Mesendoderm (in vitro differentiated cells): ENCODE data around the gene RASIP1.
"Not testable (repeated sequence)": the region's sequence is repeated elsewhere in the genome, so short reads cannot be mapped to it uniquely, and the experiment has no call there.

ENCODE experiments used
- DNase-seq: peaks from one replicate; pipeline ENCODE4 v3.0.0; 2013
- H2AK5ac ChIP-seq: 2 replicates; pipeline ENCODE4 v1.6.1; 2013; ENCODE audit warnings: low read length, inconsistent platforms
- H2BK120ac ChIP-seq: 2 replicates; pipeline ENCODE4 v1.6.1; 2013; ENCODE audit warnings: low read depth, mild to moderate bottlenecking, low read length, moderate library complexity, mixed read lengths
- H2BK15ac ChIP-seq: replicated peaks from 2 replicates; pipeline ENCODE4 v1.6.1; 2013; ENCODE audit warnings: low read depth, mild to moderate bottlenecking, moderate library complexity
- H2BK5ac ChIP-seq: 2 replicates; pipeline ENCODE4 v1.6.1; 2013; ENCODE audit warnings: low read length, inconsistent platforms
- H3K18ac ChIP-seq: 2 replicates; pipeline ENCODE4 v1.6.1; 2013; ENCODE audit warnings: mild to moderate bottlenecking, low read length, mixed read lengths
- H3K23ac ChIP-seq: one replicate; pipeline ENCODE4 v1.6.1; 2013; ENCODE audit warnings: low read length
- H3K27ac ChIP-seq: 2 replicates; pipeline ENCODE4 v1.5.1; 2013; ENCODE audit warnings: low read depth, mild to moderate bottlenecking, inconsistent platforms, low read length, moderate library complexity
- H3K27me3 ChIP-seq: 2 replicates; pipeline ENCODE4 v1.6.1; 2013; ENCODE audit warnings: low read length, control low read depth, mild to moderate bottlenecking, inconsistent platforms; ENCODE audit not compliant: insufficient read depth, poor library complexity
- H3K36me3 ChIP-seq: 2 replicates; pipeline ENCODE4 v1.6.1; 2013; ENCODE audit warnings: low read length, inconsistent platforms; ENCODE audit not compliant: control insufficient read depth, insufficient read depth
- H3K4ac ChIP-seq: one replicate; pipeline ENCODE4 v1.6.1; 2013; ENCODE audit warnings: low read depth, mild to moderate bottlenecking, low read length, moderate library complexity
- H3K4me1 ChIP-seq: 2 replicates; pipeline ENCODE4 v1.6.1; 2013; ENCODE audit warnings: low read depth, low read length, inconsistent platforms; ENCODE audit not compliant: control insufficient read depth
- H3K4me2 ChIP-seq: 2 replicates; pipeline ENCODE4 v1.6.1; 2013; ENCODE audit warnings: low read length
- H3K4me3 ChIP-seq: 2 replicates; pipeline ENCODE4 v1.5.1; 2013; ENCODE audit warnings: mild to moderate bottlenecking, low read length
- H3K56ac ChIP-seq: one replicate; pipeline ENCODE4 v1.6.1; 2013; ENCODE audit warnings: low read length
- H3K79me1 ChIP-seq: 2 replicates; pipeline ENCODE4 v1.6.1; 2013; ENCODE audit warnings: low read length, inconsistent platforms
- H3K79me2 ChIP-seq: 2 replicates; pipeline ENCODE4 v1.6.1; 2013; ENCODE audit warnings: mild to moderate bottlenecking, low read length; ENCODE audit not compliant: control insufficient read depth, insufficient read depth
- H3K9ac ChIP-seq: 2 replicates; pipeline ENCODE4 v1.6.1; 2013; ENCODE audit warnings: low read length, inconsistent platforms
- H4K5ac ChIP-seq: one replicate; pipeline ENCODE4 v1.6.1; 2013; ENCODE audit warnings: low read length
- H4K8ac ChIP-seq: one replicate; pipeline ENCODE4 v1.6.1; 2013; ENCODE audit warnings: low read depth, mild to moderate bottlenecking, control low read depth, low read length, moderate library complexity
- WGBS: extraction: QIAGEN DNeasy Blood & Tissue Kit; methylation state at CpG from one replicate; pipeline ENCODE4 v1.1.7; 2013; ENCODE audit warnings: low lambda C conversion rate, missing lambda C conversion rate; ENCODE audit not compliant: insufficient coverage; ENCODE audit errors: extremely low coverage; 5-methylcytosine and 5-hydroxymethylcytosine counted together

Gene RASIP1

GRCh38 chr19:48720613-48721296 lies 19.7 kb downstream of the RASIP1 start:
- no CpG with 5 or more reads among the region's 42 CpGs for WGBS
- H3K4me1 ChIP-seq = peaks cover 4% of the 10 kb centered on the region

GRCh38 chr19:48720251-48720612 lies 20.2 kb downstream of the RASIP1 start:
- Histone ChIP-seq H2BK5ac (no peak overlapping the region), H3K79me2 (no peaks in the 10 kb centered on the region), H4K8ac (no peak overlapping the region), H2AK5ac (no peak overlapping the region), H3K36me3 (no peaks in the 10 kb centered on the region), H3K18ac (no peak overlapping the region), H3K23ac (no peak overlapping the region), H2BK15ac (no peak overlapping the region), H3K4me1 (peaks cover 4% of the 10 kb centered on the region), H2BK120ac (no peak overlapping the region), H3K4me2 (no peak overlapping the region), H3K4ac (no peak overlapping the region), H4K5ac (no peak overlapping the region), H3K4me3 (no peak overlapping the region), H3K27me3 (no peaks in the 10 kb centered on the region), H3K9ac (no peak overlapping the region), H3K79me1 (no peaks in the 10 kb centered on the region), H3K27ac (no peak overlapping the region), H3K56ac (no peak overlapping the region)
- no peak for DNase-seq
- WGBS = no CpG with 5 or more reads among the region's 12 CpGs

More at GRCh38 chr19:48720613-48721296, 19.7 kb downstream of the RASIP1 start:
- no peaks in the 10 kb centered on the region for H3K36me3 ChIP-seq
- peak overlapping the region; percentile 44 for H3K4me2 ChIP-seq
- no peak overlapping the region for H3K27ac ChIP-seq
- no peak overlapping the region for H3K23ac ChIP-seq
- H2AK5ac ChIP-seq = no peak overlapping the region
- DNase-seq = peak; percentile 100
- no peaks in the 10 kb centered on the region for H3K27me3 ChIP-seq
- no peak overlapping the region for H2BK5ac ChIP-seq
- peak overlapping the region; percentile 33 for H3K4me3 ChIP-seq
- no peak overlapping the region for H2BK15ac ChIP-seq
- no peaks in the 10 kb centered on the region for H3K79me2 ChIP-seq
- no peaks in the 10 kb centered on the region for H3K79me1 ChIP-seq
- H4K5ac ChIP-seq = no peak overlapping the region
- H2BK120ac ChIP-seq = no peak overlapping the region
- no peak overlapping the region for H3K18ac ChIP-seq
- no peak overlapping the region for H3K4ac ChIP-seq
- H3K56ac ChIP-seq = peak overlapping the region; percentile 77
- H3K9ac ChIP-seq = peak overlapping the region; percentile 67
- H4K8ac ChIP-seq = no peak overlapping the region

GRCh38 chr19:48719263-48720171 lies 20.9 kb downstream of the RASIP1 start, which contains the start of gene MAMSTR:
MAMSTR (minus strand) TSS chr19:48719725; CDS start chr19:48719031, 694 bp downstream.
- no peak for DNase-seq
- no peak within 1 kb of the TSS for H4K8ac ChIP-seq
- H3K79me1 ChIP-seq = no peaks in the 10 kb centered on the region
- no peak within 1 kb of the TSS for H3K4me2 ChIP-seq
- no peak within 1 kb of the TSS for H3K4me3 ChIP-seq
- H3K23ac ChIP-seq = no peak within 1 kb of the TSS
- H3K36me3 ChIP-seq = no peaks in the 10 kb centered on the region
- no peak within 1 kb of the TSS for H3K18ac ChIP-seq
- H3K9ac ChIP-seq = no peak within 1 kb of the TSS
- H4K5ac ChIP-seq = no peak within 1 kb of the TSS
- peaks cover 4% of the 10 kb centered on the region for H3K4me1 ChIP-seq
- no peak within 1 kb of the TSS for H2BK15ac ChIP-seq
- no peak within 1 kb of the TSS for H2BK5ac ChIP-seq
- H3K56ac ChIP-seq = no peak within 1 kb of the TSS
- H3K79me2 ChIP-seq = no peaks in the 10 kb centered on the region
- no peaks in the 10 kb centered on the region for H3K27me3 ChIP-seq
- no peak within 1 kb of the TSS for H3K4ac ChIP-seq
- no peak within 1 kb of the TSS for H3K27ac ChIP-seq
- peak within 1 kb of the TSS; percentile 12 for H2AK5ac ChIP-seq
- H2BK120ac ChIP-seq = no peak within 1 kb of the TSS
- no CpG with 5 or more reads among the region's 33 CpGs for WGBS

GRCh38 chr19:48718711-48719231 lies 21.6 kb downstream of the RASIP1 start:
- Histone ChIP-seq H3K4ac (no peak overlapping the region), H2AK5ac (no peak overlapping the region), H3K27ac (no peak overlapping the region), H3K4me1 (peaks cover 4% of the 10 kb centered on the region), H3K79me1 (no peaks in the 10 kb centered on the region), H3K27me3 (no peaks in the 10 kb centered on the region), H4K8ac (no peak overlapping the region), H2BK15ac (no peak overlapping the region), H4K5ac (no peak overlapping the region), H3K56ac (no peak overlapping the region), H3K18ac (no peak overlapping the region), H3K4me2 (no peak overlapping the region), H3K23ac (no peak overlapping the region), H2BK120ac (no peak overlapping the region), H3K79me2 (no peaks in the 10 kb centered on the region), H2BK5ac (no peak overlapping the region), H3K4me3 (no peak overlapping the region), H3K9ac (no peak overlapping the region), H3K36me3 (no peaks in the 10 kb centered on the region)
- DNase-seq = peak; percentile 39
- no CpG with 5 or more reads among the region's 15 CpGs for WGBS

- not testable (repeated sequence) for H3K4me3 ChIP-seq, H4K5ac ChIP-seq, H3K18ac ChIP-seq, H3K56ac ChIP-seq, H3K4ac ChIP-seq, H2AK5ac ChIP-seq, H3K27ac ChIP-seq, H3K4me2 ChIP-seq, DNase-seq, H2BK5ac ChIP-seq, H3K23ac ChIP-seq, H3K4me1 ChIP-seq, H2BK15ac ChIP-seq, H2BK120ac ChIP-seq, H3K79me2 ChIP-seq, H3K27me3 ChIP-seq, H4K8ac ChIP-seq, H3K9ac ChIP-seq, H3K79me1 ChIP-seq, H3K36me3 ChIP-seq
- WGBS = no CpG with 5 or more reads among the region's 13 CpGs
These were observed 22.3 kb downstream of the RASIP1 start for GRCh38 chr19:48718106-48718505.
